ENCODE measurements around the gene ECHDC1.
"Not testable (repeated sequence)": the region's sequence is repeated elsewhere in the genome, so short reads cannot be mapped to it uniquely, and the experiment has no call there.

Gene ECHDC1

DNA sequence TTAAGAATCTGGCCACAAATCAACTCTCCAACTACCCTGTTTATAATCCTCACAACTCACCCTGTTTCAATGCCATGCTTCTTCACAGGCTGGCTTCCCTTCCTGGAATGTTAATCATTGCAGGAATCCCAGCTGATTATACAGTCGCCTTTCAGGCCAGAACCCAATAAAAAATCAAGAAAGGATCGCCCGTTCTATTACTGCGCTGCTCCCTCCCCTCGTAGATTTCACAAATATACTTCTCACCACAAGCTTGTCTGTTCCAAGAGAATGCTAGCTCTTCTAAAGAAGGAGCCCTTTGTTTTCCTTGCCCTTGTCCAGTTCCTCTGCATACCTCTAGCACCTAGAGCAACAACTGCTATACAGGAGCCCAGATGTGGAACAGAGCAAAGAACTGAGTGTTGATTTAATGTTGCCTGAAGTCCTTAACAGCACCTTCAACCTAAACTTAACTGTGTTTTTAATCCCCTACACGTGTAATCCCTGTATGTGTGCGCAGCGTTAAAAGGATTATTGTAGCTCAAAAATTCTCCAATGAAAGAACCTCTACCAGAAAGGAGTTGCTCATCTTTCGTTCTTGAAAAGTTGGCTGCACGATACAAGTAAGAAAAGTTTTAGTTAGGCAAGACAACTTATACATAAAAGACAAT, 988 bp downstream of the ECHDC1 start:
- no peak for DNase-seq (ENCODE audit: low read depth)

DNA sequence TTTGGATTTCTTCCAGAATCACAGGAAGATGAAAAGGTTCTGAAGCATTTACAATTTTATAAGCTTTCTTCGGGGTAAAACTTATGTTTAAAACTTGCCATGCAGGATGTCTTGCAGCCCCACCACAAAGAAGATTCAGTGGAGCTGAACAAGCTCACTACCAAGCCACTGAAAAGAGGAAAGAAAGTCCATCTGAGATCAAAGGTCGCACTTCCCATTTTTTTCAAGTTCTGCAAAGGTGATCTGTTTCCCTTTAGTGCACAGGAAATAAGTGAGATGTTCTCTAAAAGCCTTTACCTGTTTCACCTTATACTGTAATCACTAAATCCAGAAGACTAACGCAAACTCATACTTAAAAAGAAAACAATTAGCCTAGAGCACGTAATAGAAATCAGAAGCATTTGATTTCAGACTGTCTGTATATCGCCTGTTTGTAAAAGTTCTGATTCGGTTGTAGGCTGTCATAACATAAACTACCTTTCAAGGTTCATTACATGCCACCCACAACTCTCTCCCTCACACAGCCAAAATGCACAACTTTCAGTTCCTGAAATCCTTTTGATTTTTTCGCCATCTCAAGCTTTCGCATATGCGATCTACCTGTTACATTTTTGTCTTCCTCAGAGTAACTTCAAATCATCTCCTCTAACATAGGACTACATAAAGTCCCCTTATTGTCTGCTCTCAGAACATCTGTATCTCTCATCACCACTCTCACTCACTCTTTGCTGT, 1.8 kb downstream of the ECHDC1 start:
- no peak for DNase-seq (ENCODE audit: low read depth)

DNA sequence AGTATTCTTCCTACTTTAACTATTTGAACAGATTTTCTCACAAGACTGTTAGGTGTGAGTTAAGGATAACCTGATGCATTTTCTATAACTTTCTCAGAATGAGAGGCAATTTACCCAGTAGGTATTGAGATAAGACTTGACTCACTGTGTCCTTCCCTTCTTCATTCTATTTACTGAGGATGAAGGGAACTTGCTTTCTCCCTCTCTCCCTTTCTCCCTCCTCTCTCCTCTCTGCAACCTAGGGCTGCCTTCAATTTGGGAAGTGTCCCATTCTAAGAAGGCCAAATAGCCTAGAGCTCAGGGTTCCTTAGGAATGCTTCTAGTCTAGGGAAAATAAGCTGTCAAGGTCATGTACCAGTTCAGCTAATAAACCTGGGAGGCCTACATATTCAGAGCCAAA, 3.2 kb downstream of the ECHDC1 start:
- DNase-seq (ENCODE audit: low read depth): no peak

DNA sequence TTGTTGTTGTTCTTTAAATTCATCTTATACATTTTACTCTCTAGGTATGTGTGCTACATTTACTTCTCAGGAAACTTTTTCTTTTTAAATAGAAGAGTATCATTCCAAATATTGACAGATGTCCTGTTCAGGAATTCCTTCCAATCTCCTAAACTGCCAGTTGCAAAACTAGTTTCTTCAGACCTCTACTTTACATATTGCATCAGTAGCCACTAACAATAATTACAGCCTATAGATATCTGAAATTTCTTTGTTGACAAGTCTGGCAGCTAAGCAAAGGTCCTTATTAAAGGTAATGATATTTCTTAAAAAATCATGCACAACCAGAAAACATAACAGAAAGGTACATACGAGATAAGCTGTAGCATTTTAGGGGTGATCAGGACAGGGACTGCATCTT, 4.5 kb downstream of the ECHDC1 start:
- no peak for DNase-seq (ENCODE audit: low read depth)

DNA sequence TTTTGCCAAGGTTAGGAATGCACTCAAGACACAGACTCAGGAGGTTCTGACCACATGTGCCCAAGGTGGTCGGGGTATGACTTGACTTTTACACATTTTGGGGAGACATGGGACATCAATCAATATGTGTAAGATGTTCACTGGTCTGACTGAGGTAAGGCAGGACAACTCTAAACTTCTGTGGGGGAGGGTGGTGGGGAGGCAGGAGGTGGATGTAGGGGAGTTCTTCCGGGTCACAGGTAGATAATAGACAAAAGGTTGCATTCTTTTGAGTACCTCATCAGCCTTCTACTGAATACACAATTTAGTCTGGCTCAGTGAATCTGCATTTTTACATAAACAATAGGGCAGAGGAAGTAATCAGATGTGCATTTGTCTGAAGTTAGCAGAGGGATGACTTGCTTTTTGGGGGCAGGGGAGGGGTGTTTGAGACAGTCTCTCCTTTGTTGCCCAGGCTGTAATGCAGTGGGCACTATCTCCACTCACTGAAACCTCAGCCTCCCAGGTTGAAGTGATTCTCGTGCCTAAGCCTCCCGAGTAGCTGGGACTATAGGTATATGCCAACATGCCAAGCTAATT, 10.9 kb downstream of the ECHDC1 start:
- DNase-seq (ENCODE audit: low read depth): no peak

DNA sequence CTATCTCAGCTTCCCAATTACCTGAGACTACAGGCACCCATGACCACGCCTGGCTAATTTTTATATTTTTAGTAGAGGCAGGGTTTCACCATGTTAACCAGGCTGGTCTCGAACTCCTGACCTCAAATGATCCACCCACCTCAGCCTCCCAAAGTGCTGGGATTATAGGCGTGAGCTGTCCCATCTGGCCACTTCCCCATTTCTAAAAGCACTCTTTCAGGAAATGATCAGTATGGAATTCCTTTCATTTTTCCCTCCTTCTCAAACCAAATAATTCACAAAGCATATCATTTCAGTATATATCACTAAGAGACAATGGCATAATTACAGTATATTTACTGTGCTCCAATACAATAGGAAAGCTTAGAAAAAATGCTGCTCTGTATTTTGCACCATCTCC, 12.2 kb downstream of the ECHDC1 start:
- not testable (repeated sequence) for DNase-seq (ENCODE audit: low read depth)

DNA sequence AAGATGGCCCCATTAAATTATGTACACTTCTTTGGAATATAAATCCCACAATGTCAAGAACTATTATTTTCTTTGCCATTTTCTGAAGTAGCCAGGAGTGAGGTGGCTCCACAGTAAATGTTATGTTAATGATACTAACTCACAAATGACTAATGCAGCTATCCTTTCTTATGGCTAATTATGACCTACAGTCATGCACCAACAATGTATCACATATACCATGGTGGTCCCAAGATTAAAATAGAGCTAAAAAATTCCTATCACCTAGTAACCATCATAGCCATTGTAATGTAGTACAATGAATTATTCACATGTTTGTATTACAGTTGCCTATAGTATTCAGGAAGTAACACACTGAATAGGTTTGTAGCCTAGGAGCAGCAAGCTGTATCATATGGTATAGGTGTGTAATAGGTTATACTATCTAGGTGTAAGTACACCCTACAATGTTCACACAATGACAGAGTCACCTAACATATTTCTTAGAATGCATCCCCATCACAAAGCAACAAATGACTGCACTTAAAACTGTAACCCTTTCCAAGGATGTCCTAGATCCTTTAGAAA, 15.3 kb downstream of the ECHDC1 start:
- no peak for DNase-seq (ENCODE audit: low read depth)

DNA sequence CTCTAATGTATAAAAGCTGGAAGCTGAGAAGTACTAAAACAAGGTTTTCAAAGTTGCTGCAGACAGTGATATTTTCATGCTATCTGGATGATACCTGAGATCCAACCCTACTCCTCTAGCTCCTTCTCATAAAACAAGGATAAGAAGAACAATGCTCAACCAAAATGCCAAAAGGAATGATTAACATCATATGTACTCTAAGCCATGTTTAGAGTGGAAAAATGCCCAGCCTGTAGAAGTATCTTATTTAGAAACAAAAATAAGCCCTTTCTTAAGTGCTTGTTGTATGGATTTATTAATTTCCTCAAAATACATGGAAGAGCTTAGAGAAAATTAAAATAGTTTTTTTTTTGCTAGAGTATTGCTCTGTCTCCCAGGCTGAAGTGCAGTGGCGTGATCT, 23.7 kb downstream of the ECHDC1 start:
- no peak for DNase-seq (ENCODE audit: low read depth)

DNA sequence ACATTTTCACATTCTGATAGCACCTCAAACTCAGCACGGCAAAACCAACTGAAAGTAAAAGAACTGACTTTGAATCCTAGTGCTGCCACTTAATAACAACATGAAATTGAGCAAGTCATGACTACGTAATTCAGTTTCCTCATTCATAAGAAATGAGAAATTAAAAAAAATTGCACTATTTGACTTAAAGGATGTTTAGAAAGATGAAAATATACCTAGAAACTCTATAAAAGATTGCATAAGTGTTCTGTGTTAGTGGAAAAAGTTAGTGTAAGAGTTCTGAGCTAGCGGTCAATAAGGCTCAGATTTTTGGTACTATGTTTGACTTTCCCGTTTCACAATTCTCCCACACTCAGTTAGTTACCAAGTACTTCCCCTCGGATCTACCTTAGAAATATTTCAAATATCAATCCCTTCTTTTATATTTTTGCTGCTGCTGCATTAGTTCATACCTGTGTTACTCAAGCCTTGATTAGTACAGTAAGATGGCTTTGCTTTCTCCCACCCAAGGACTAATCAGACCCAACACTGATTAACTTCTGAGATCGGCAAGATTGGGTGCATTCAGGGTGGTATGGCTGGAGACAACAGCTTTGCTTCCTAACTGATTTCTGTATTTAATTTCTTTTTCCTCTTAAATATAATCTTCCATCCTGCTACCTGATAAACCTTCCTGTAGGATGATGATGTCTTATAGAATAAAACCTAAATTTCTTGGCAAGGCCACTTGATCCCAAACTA, 25.9 kb downstream of the ECHDC1 start:
- no peak for DNase-seq (ENCODE audit: low read depth)

DNA sequence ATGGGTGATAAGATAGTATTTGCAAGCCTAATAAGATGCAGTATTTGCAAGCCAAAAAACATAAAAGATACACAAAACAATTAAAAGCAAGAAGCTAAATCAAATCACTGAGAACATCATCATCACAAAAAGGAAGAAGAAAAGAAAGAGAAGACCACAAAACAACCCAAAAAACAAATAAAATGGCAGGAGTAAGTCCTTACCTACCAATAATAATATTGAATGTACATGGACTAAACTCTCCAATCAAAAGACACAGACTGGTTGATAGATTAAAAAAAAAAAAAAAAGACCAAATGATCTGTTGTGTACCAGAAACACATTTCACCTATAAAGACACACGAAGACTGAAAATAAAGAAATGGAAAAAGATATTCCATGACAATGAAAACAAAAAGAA, 37.7 kb downstream of the ECHDC1 start:
- no peak for DNase-seq (ENCODE audit: low read depth)

DNA sequence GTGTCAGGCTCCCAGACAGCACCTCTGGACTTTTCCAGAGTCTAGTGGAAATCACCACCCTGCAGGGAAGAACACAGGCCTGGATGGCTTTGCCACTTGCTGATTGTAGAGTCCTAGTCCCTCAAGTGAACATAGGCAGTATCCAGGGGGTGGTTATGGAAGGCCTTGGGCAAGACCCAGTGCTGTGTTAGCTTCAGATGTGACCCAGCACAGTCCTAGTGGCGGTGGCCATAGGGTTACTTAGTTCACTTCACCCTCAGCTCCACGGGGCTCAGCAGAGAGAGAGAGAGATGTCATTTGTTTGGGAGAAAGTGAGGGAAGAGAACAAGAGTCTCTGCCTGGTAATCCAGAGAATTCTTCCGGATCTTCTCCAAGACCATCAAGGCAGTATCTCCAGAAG, 39.5 kb downstream of the ECHDC1 start:
- DNase-seq (ENCODE audit: low read depth): no peak

DNA sequence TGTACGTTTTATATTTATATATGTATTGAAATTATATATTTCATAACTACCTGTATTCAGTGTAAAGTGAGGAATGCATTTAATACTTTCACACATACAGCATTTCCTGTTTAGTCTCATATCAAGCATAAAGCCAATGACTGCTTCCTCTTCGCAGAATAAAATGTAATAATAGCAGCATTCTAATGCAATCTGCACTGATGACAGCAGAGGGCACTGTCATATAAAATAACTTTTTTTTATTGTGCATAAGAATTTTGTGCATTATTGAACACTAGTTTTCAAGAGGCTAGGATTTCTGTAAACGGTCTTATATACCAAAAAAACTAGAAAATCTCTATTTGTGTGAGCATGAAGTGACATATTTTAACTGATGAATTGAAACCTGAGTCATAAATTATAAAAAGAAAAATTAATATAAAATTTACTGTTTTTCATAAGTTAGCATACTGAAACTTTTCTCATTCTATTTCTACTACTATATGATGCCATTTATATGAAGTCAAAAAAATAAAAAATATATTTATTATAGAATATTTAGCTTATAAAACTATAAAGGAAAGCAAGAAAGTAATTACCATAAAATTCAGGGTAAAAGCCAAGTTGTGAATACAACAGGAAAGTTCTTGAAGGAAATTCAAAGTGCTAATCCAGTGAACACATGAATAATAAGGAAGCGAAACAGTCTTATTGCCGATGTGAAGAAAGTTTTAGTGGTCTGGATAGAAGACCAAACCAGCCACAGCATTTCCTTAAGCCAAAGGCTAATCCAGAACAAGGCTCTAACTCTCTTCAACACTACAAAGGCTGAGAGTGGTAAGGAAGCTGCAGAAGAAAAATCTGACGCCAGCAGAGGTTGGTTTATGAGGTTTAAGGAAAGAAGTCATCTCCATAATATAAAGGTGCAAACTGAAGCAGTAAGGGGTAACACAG, 40.4 kb downstream of the ECHDC1 start:
- DNase-seq (ENCODE audit: low read depth): no peak

DNA sequence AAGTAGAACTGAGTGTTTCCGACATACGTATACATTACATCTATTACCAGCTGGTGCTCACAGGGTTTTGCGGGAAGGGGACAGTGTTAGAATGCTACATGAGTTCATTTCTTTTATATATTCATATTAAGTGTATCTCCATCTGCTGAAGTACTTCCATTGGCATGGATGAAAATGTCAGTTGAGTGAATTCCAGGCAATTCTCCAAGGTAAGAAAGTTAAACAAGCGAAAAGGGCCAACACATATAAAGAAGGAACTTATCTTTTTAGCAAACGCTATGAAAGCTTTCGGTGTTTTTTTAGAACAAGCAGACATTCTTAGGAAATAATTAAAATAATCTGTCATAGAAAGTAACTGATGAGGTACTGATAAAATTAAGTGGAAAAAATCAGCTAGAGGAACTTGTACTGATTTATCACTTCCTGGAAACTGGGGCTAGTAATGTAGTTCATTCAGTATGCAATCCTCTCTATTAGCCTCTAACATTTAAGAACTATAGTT, 42.2 kb downstream of the ECHDC1 start:
- no peak for DNase-seq (ENCODE audit: low read depth)

DNA sequence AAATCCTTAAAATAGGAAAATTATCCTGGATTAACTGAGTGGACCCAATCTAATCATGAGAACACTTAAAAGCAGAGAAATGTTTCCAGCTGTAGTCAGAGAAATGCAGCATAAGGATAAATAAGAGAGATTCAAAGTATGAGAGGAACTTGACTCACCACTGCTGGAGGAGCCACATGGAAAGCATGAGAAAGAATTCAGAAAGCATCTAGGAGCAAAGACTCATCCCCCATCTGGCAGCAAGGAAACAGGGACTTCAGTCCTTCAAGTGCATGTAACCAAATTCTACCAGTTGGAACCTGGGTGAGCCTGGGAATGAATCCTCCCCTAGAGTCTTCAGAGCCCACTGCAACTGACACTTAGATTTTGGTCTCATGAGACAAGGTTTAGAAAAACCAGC, 43.0 kb downstream of the ECHDC1 start:
- DNase-seq (ENCODE audit: low read depth): no peak

DNA sequence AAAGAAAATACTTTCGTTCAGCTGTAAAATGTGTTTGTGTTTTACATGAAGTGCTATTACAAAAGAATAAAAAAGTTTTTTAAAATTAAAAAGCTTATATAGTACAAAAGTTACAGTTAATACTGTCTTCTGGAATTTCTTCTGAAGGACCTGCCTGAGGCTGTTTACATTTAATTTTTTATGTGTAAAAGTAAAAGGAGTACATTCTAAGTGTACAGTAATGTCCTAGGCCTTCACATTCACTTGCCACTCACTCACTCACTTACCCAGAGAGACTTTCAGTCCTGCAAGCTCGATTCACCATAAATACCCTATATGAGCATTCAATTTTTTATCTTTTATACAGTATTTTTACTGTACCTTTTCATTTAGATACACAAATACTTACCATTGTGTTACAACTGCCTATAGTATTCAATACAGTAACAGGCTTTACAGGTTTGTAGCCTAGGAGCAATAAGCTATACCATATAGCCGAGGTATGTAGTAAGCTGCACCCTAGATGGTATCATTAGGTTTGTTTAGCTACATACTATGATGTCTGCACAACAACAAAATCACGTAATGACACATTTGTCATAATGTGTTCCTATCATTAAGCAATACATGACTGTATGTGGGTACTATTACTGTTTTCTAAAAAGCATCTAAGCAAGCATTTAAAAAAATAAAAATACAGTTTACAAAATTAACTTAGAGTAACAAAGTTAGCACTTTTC, 43.7 kb downstream of the ECHDC1 start:
- DNase-seq (ENCODE audit: low read depth): no peak

DNA sequence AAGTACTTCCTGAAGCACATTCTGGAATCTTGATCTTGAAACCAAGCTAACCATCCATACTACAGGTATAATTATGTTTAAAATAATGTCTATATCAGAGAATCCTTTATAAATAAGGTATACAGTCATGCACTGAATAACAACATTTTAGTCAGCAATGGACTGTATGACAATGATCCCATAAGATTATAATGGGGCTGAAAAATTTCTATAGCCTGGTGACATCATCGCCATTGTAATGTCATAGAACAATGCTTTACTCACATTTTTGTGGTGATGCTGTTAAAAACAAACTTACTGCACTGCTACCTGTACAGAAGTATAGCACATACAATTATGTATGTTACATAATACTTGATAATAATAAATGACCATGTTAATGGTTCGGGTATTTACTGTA, 44.9 kb downstream of the ECHDC1 start:
- no peak for DNase-seq (ENCODE audit: low read depth)

DNA sequence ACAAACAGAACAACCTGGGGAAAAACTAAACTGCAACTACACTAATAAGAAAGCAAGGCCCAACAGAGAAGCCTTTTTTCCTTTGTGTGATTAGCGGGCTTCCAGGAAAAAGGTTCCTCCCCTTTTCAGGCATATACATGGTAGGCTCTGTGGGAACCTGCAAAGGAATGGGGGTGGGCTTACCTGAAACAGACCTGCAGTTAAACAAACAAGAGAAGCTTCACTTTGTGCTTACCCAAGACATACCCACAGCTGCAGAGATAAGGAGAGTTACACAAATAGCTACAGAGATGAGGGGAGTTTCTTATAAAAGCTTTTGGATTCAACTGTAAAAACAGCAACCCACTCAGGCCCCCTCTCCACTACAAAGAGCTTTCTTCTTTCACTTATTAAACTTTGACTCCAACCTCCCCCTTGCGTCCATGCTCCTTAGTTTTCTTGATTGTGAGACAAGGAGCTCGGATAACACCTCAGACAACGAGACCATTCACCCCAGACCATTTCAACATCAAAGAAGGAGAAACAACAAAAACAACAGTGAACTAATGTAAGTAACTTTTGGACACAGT, 45.8 kb downstream of the ECHDC1 start:
- no peak for DNase-seq (ENCODE audit: low read depth)

DNA sequence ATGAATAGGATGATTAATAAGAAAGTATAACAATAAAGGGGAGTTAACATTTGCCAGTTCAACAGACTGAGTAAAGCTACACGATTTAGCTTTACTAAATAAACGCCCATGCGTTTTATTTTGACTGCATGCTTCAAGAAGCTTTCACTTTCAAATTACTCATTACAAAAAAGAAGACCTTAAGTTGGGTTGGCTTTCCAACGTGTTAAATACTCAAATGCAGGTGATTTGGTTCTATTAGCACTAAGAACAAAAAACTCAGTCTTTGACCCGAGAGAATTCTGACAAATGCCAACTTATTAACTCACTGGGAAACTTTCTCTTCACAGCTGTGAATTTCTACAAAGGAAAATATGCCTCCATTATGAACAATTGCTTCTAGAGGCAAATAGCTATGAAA, 51.9 kb downstream of the ECHDC1 start:
- no peak for DNase-seq (ENCODE audit: low read depth)

DNA sequence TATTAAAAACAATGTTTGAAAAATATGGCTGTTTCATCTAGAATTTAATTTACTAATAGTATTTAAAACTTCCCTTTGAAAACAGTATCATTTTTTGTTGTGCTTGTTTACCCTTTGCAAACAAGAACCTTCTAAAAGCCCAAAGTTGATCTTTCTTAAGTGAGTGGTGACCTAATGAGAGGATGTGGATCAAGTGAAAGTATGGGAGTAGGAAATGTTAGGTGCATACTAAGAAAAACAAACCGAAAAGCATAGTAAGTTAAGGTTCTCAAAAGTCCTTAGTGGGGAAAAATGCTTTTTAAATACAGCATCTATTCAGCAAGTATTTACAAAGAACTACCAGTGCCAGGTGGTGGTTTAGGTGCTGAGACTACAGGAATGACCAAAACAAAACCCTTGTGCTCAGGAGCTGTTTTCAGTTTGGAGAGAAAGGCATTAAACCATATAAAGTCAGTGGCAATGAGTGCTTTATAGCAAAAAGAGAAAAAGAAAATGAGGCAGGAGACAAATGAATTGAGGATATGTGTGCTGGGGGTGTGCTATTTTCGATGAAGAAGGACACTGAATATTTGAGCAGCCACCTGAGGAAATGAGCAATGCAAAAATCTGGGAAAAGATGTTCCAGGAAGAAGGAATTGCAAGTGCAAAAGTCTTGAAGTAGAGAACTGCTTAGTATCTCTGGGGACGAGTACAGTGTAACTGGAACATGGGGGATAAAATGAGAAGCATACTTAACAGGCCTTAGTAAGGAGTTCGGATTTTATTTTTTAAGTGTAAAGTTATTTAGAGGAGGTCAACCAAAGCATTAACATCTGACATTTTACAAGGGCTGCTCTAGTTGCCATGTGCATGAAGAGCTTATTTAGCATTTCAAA, 52.8 kb downstream of the ECHDC1 start:
- DNase-seq (ENCODE audit: low read depth): no peak
